GM23248 (cell line): ENCODE data around the gene MPZL2.

Experiments used
- EZH2 ChIP-seq: fragments of 200-600 bp; sonication (generic); IDR thresholded peaks from 2 replicates; pipeline ENCODE4 v1.6.1; 2018; ENCODE audit warnings: antibody characterized with exemption, mild to moderate bottlenecking; ENCODE audit not compliant: insufficient read depth, poor library complexity, severe bottlenecking
- EZH2phosphoT487 ChIP-seq: fragments of 200-600 bp; sonication (generic); IDR thresholded peaks from 2 replicates; pipeline ENCODE4 v1.6.1; 2018; ENCODE audit warnings: antibody characterized with exemption, moderate library complexity, mild to moderate bottlenecking, low read depth; ENCODE audit not compliant: insufficient read depth

DNA sequence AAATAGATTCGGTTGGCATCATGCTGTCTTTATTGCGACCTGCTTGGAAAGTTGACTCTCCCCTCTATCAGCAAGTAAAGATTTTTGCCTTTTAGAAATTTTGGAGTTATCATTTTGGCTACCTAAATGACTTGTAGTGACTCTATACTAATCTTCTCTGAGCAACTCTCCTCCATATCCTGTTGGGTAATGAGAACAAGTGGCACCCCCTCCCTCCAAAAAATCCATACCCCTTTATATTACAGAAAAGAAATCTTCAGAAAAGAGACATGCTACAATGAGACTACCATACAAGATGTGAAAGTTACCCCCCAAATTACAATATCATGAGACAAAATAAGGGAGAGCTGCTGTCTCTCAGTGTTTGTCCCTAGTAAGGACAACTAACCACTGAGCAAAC lies 40.5 kb downstream of the MPZL2 start:
- TF ChIP-seq EZH2 (no peak), EZH2phosphoT487 (no peak)
